GM23248 (cell line): ENCODE measurements around the gene CYP1A1. TPM values are rescaled to one million over a fixed set of nuclear protein-coding genes. Genes with fewer than 3 reads are reported as not detected.

Experiments
- DNase-seq: peaks from one replicate; pipeline ENCODE4 v3.0.0-alpha.2; 2015
- H2AFZ ChIP-seq: fragments of 200-600 bp; sonication (generic); 2 replicates; pipeline ENCODE4 v1.6.1; 2016; ENCODE audit warnings: antibody characterized with exemption
- H3F3A ChIP-seq: fragments of 200-600 bp; sonication (generic); 2 replicates; pipeline ENCODE4 v1.6.1; 2016; ENCODE audit warnings: mild to moderate bottlenecking, antibody characterized with exemption, mixed run types; ENCODE audit not compliant: insufficient read depth
- H3K27ac ChIP-seq: fragments of 200-600 bp; sonication (generic); 2 replicates; pipeline ENCODE4 v1.5.1; 2016; ENCODE audit warnings: mild to moderate bottlenecking
- H3K27me3 ChIP-seq: fragments of 200-600 bp; sonication (generic); replicated peaks from 2 replicates; pipeline ENCODE4 v1.6.1; 2016; ENCODE audit warnings: mild to moderate bottlenecking; ENCODE audit not compliant: insufficient read depth
- H3K36me3 ChIP-seq: fragments of 200-600 bp; sonication (generic); 2 replicates; pipeline ENCODE4 v1.6.1; 2016; ENCODE audit warnings: low read depth, mild to moderate bottlenecking
- H3K4me1 ChIP-seq: fragments of 200-600 bp; sonication (generic); 2 replicates; pipeline ENCODE4 v1.6.1; 2016; ENCODE audit warnings: mild to moderate bottlenecking; ENCODE audit not compliant: insufficient read depth
- H3K4me2 ChIP-seq: fragments of 200-600 bp; sonication (generic); one replicate; pipeline ENCODE4 v1.6.1; 2016; ENCODE audit warnings: mild to moderate bottlenecking; ENCODE audit not compliant: unreplicated experiment
- H3K4me3 ChIP-seq: fragments of 200-600 bp; sonication (generic); 2 replicates; pipeline ENCODE4 v1.5.1; 2016; ENCODE audit warnings: mild to moderate bottlenecking
- H3K79me2 ChIP-seq: fragments of 200-600 bp; sonication (generic); 2 replicates; pipeline ENCODE4 v1.6.1; 2016; ENCODE audit warnings: mild to moderate bottlenecking; ENCODE audit not compliant: insufficient read depth
- H3K9ac ChIP-seq: fragments of 200-600 bp; sonication (generic); 2 replicates; pipeline ENCODE4 v1.6.1; 2016; ENCODE audit warnings: mild to moderate bottlenecking
- H3K9me2 ChIP-seq: fragments of 200-600 bp; sonication (generic); 2 replicates; pipeline ENCODE4 v1.6.1; 2016; ENCODE audit warnings: mixed run types, mild to moderate bottlenecking, moderate library complexity; ENCODE audit not compliant: insufficient read depth
- H3K9me3 ChIP-seq: fragments of 200-600 bp; sonication (generic); one replicate; pipeline ENCODE4 v1.6.1; 2017; ENCODE audit warnings: low read depth
- H4K20me1 ChIP-seq: fragments of 200-600 bp; sonication (generic); 2 replicates; pipeline ENCODE4 v1.6.0; 2016; ENCODE audit not compliant: insufficient read depth
- EZH2 ChIP-seq: fragments of 200-600 bp; sonication (generic); IDR thresholded peaks from 2 replicates; pipeline ENCODE4 v1.6.1; 2018; ENCODE audit warnings: antibody characterized with exemption, mild to moderate bottlenecking; ENCODE audit not compliant: insufficient read depth, poor library complexity, severe bottlenecking
- EZH2phosphoT487 ChIP-seq: fragments of 200-600 bp; sonication (generic); IDR thresholded peaks from 2 replicates; pipeline ENCODE4 v1.6.1; 2018; ENCODE audit warnings: antibody characterized with exemption, moderate library complexity, mild to moderate bottlenecking, low read depth; ENCODE audit not compliant: insufficient read depth
- whole genome bisulfite sequencing, 2 experiments: methylation state at CpG; one replicate each; pipeline ENCODE4 v1.1.6; 2015 to 2017; ENCODE audit warnings: low lambda C conversion rate in 2 of 2, low coverage in 1 of 2; ENCODE audit errors: missing lambda C conversion rate in 2 of 2; 5-methylcytosine and 5-hydroxymethylcytosine counted together
- in situ Hi-C: fragments of 300-500 bp; cut with MboI; formaldehyde crosslinking; loops from 2 replicates; pipeline ENCODE4 v1.15.0; 2020
- polyA plus RNA-seq: library from polyadenylated mRNA; unstranded; fragments of >200 nt; fragmentation: Nextera tagmentation; extraction: Ambion mirVana; gene quantifications from 2 replicates; pipeline ENCODE4 v1.2.1, GENCODE V29; 2016
- total RNA-seq: library from RNA; depleted of rRNA; stranded (reverse); fragments of >200 nt; shearing (Covaris generic); gene quantifications from 2 replicates; pipeline ENCODE4 v1.2.3, GENCODE V29; 2014; rRNA removed

Gene CYP1A1
- total and polyA plus RNA-seq, 2 experiments from 2014 or later, result not detected

- peaks cover 15% of the 10 kb centered on the region; the same call in 1 of the 2 replicates for H3K36me3 ChIP-seq
- 95 to 98% methylated on average over 3 of the region's 3 CpGs for WGBS, 2 experiments
- no peak overlapping the region for H3K9ac ChIP-seq
- no peaks in the 10 kb centered on the region for H3F3A ChIP-seq
- H3K9me2 ChIP-seq, result no peaks in the 10 kb centered on the region
- H3K4me2 ChIP-seq, result no peak overlapping the region
- no peak for TF ChIP-seq EZH2
- TF ChIP-seq EZH2phosphoT487, result no peak
- no peaks in the 10 kb centered on the region for H3K9me3 ChIP-seq
- no peaks in the 10 kb centered on the region for H3K4me1 ChIP-seq
- DNase-seq, result no peak
- no peak overlapping the region for H3K4me3 ChIP-seq
- H3K27me3 ChIP-seq, result no peaks in the 10 kb centered on the region
- no peak overlapping the region for H2AFZ ChIP-seq
- in situ Hi-C loops, result no loop called here
- peaks cover 99% of the 10 kb centered on the region for H3K79me2 ChIP-seq
- 0 out of 2 replicates have a peak, but pooled peaks cover 5% of the 10 kb centered on the region for H4K20me1 ChIP-seq
- H3K27ac ChIP-seq, result no peak overlapping the region
Observed at GRCh38 chr15:74682954-74683353, 42.4 kb downstream of the CYP1A1 start.

GRCh38 chr15:74680456-74680855, 44.9 kb downstream of the CYP1A1 start:
- H3K9me2 ChIP-seq, result no peaks in the 10 kb centered on the region
- 95 to 100% methylated on average over 2 of the region's 2 CpGs for WGBS, 2 experiments
- H3K27ac ChIP-seq, result no peak overlapping the region
- no peak overlapping the region for H3K4me3 ChIP-seq
- H3K36me3 ChIP-seq, result peaks cover 10% of the 10 kb centered on the region; the same call in 1 of the 2 replicates
- no peak overlapping the region for H2AFZ ChIP-seq
- H3F3A ChIP-seq, result no peaks in the 10 kb centered on the region
- H3K27me3 ChIP-seq, result no peaks in the 10 kb centered on the region
- no peak for DNase-seq
- TF ChIP-seq EZH2phosphoT487, result no peak
- no peak for TF ChIP-seq EZH2
- in situ Hi-C loops, result no loop called here
- no peaks in the 10 kb centered on the region for H3K4me1 ChIP-seq
- no peaks in the 10 kb centered on the region for H3K9me3 ChIP-seq
- H3K9ac ChIP-seq, result no peak overlapping the region
- H4K20me1 ChIP-seq, result peaks cover 5% of the 10 kb centered on the region; the same call in 1 of the 2 replicates
- peaks cover 100% of the 10 kb centered on the region for H3K79me2 ChIP-seq
- no peak overlapping the region for H3K4me2 ChIP-seq

- H3F3A ChIP-seq, result no peaks in the 10 kb centered on the region
- 91 to 94% methylated on average over 7 of the region's 7 CpGs for WGBS, 2 experiments
- H3K4me1 ChIP-seq, result no peaks in the 10 kb centered on the region
- no peak for DNase-seq
- no peak overlapping the region for H3K4me3 ChIP-seq
- H3K27ac ChIP-seq, result no peak overlapping the region
- in situ Hi-C loops, result no loop called here
- H3K9me2 ChIP-seq, result no peaks in the 10 kb centered on the region
- TF ChIP-seq EZH2 (no peak), EZH2phosphoT487 (no peak)
- H2AFZ ChIP-seq, result no peak overlapping the region
- H3K4me2 ChIP-seq, result no peak overlapping the region
- H4K20me1 ChIP-seq, result peaks cover 5% of the 10 kb centered on the region; the same call in 1 of the 2 replicates
- H3K9ac ChIP-seq, result no peak overlapping the region
- H3K36me3 ChIP-seq, result peaks cover 11% of the 10 kb centered on the region; the same call in 1 of the 2 replicates
- no peaks in the 10 kb centered on the region for H3K27me3 ChIP-seq
- H3K9me3 ChIP-seq, result no peaks in the 10 kb centered on the region
- peaks cover 80% of the 10 kb centered on the region for H3K79me2 ChIP-seq
Observed at GRCh38 chr15:74676801-74677200, 48.5 kb downstream of the CYP1A1 start.

GRCh38 chr15:74674161-74674560, 51.2 kb downstream of the CYP1A1 start:
- Histone ChIP-seq H3K36me3 (peaks cover 20% of the 10 kb centered on the region), H3K4me2 (no peak overlapping the region), H3K27me3 (no peaks in the 10 kb centered on the region), H3K4me1 (no peaks in the 10 kb centered on the region), H3K27ac (no peak overlapping the region), H3K9me2 (no peaks in the 10 kb centered on the region), H3K4me3 (no peak overlapping the region), H3K9ac (no peak overlapping the region), H3K79me2 (peaks cover 60% of the 10 kb centered on the region), H2AFZ (no peak overlapping the region), H4K20me1 (peaks cover 2% of the 10 kb centered on the region; the same call in 1 of the 2 replicates), H3K9me3 (no peaks in the 10 kb centered on the region), H3F3A (no peaks in the 10 kb centered on the region)
- in situ Hi-C loops, result no loop called here
- TF ChIP-seq EZH2 (no peak), EZH2phosphoT487 (no peak)
- WGBS, 2 experiments, result 81 to 89% methylated on average over 3 of the region's 3 CpGs
- no peak for DNase-seq

- H3K27ac ChIP-seq, result no peak overlapping the region
- no peak overlapping the region for H3K4me3 ChIP-seq
- TF ChIP-seq EZH2 (no peak), EZH2phosphoT487 (no peak)
- H3K9ac ChIP-seq, result no peak overlapping the region
- H3K36me3 ChIP-seq, result peaks cover 20% of the 10 kb centered on the region
- WGBS, 2 experiments, result 96 to 98% methylated on average over 4 of the region's 4 CpGs
- no peaks in the 10 kb centered on the region for H3K9me3 ChIP-seq
- no peak overlapping the region for H3K4me2 ChIP-seq
- H3F3A ChIP-seq, result peaks cover 3% of the 10 kb centered on the region; the same call in 1 of the 2 replicates
- DNase-seq, result no peak
- H4K20me1 ChIP-seq, result no peaks in the 10 kb centered on the region
- no peak overlapping the region for H2AFZ ChIP-seq
- H3K27me3 ChIP-seq, result no peaks in the 10 kb centered on the region
- in situ Hi-C loops, result no loop called here
- H3K9me2 ChIP-seq, result no peaks in the 10 kb centered on the region
- peaks cover 49% of the 10 kb centered on the region for H3K79me2 ChIP-seq
- H3K4me1 ChIP-seq, result peaks cover under 1% of the 10 kb centered on the region; the same call in 1 of the 2 replicates
Observed at GRCh38 chr15:74669627-74670026, 55.7 kb downstream of the CYP1A1 start.

Other genes starting within 250 kb of the CYP1A1 start
- gene ARID3B, start 184.3 kb downstream of the CYP1A1 start, total RNA-seq, result 2.3 and 4.9 TPM in 2 replicates
- 2.1 and 2.4 TPM in 2 replicates for gene ARID3B, start 184.3 kb downstream of the CYP1A1 start, polyA plus RNA-seq
- 67.2 and 67.9 TPM in 2 replicates for gene CLK3, start 109.7 kb downstream of the CYP1A1 start, total RNA-seq
- 40.4 and 41.9 TPM in 2 replicates for gene CLK3, start 109.7 kb downstream of the CYP1A1 start, polyA plus RNA-seq
- gene EDC3, start 29.5 kb downstream of the CYP1A1 start, total RNA-seq, result 13.9 and 15.0 TPM in 2 replicates
- 21.8 and 24.3 TPM in 2 replicates for gene EDC3, start 29.5 kb downstream of the CYP1A1 start, polyA plus RNA-seq
- not detected in 2 replicates for gene CYP1A2, start 23.3 kb upstream of the CYP1A1 start, total RNA-seq
- not detected in 2 replicates for gene CYP1A2, start 23.3 kb upstream of the CYP1A1 start, polyA plus RNA-seq
- 18.0 and 21.0 TPM in 2 replicates for gene CSK, start 56.6 kb upstream of the CYP1A1 start, total RNA-seq
- gene CSK, start 56.6 kb upstream of the CYP1A1 start, polyA plus RNA-seq, result 11.0 and 12.0 TPM in 2 replicates
- not detected in 2 replicates for gene LMAN1L, start 87.3 kb upstream of the CYP1A1 start, total RNA-seq
- gene LMAN1L, start 87.3 kb upstream of the CYP1A1 start, polyA plus RNA-seq, result not detected in 2 replicates
- not detected in 2 replicates for gene CPLX3, start 101.1 kb upstream of the CYP1A1 start, total RNA-seq
- gene CPLX3, start 101.1 kb upstream of the CYP1A1 start, polyA plus RNA-seq, result not detected in 2 replicates
- gene ULK3, start 117.6 kb upstream of the CYP1A1 start, total RNA-seq, result 29.1 and 30.3 TPM in 2 replicates
- 14.0 and 14.6 TPM in 2 replicates for gene ULK3, start 117.6 kb upstream of the CYP1A1 start, polyA plus RNA-seq
- gene SCAMP2, start 147.8 kb upstream of the CYP1A1 start, total RNA-seq, result 28.7 and 49.2 TPM in 2 replicates
- 83.0 and 86.2 TPM in 2 replicates for gene SCAMP2, start 147.8 kb upstream of the CYP1A1 start, polyA plus RNA-seq
- gene MPI, start 164.5 kb upstream of the CYP1A1 start, total RNA-seq, result 79.0 and 85.2 TPM in 2 replicates
- 34.8 and 41.2 TPM in 2 replicates for gene MPI, start 164.5 kb upstream of the CYP1A1 start, polyA plus RNA-seq
- 64.1 and 78.6 TPM in 2 replicates for gene FAM219B, start 181.3 kb upstream of the CYP1A1 start, total RNA-seq
- 38.1 and 39.6 TPM in 2 replicates for gene FAM219B, start 181.3 kb upstream of the CYP1A1 start, polyA plus RNA-seq
- gene COX5A, start 212.5 kb upstream of the CYP1A1 start, total RNA-seq, result 48.2 and 65.3 TPM in 2 replicates
- 315 and 321 TPM in 2 replicates for gene COX5A, start 212.5 kb upstream of the CYP1A1 start, polyA plus RNA-seq
- gene RPP25, start 231.2 kb upstream of the CYP1A1 start, total RNA-seq, result 4.0 and 4.5 TPM in 2 replicates
- 3.4 and 3.6 TPM in 2 replicates for gene RPP25, start 231.2 kb upstream of the CYP1A1 start, polyA plus RNA-seq